Neuron (in vitro differentiated cells): Measurements from ENCODE around the gene RARS2.

Experiments used
- H2AFZ ChIP-seq: one replicate; pipeline ENCODE4 v1.6.1; 2013; ENCODE audit warnings: low read depth, mild to moderate bottlenecking, inconsistent platforms, low read length, moderate library complexity
- H3K27me3 ChIP-seq: one replicate; pipeline ENCODE4 v1.6.1; 2013; ENCODE audit warnings: low read length; ENCODE audit not compliant: insufficient read depth
- H3K36me3 ChIP-seq: one replicate; pipeline ENCODE4 v1.6.1; 2013; ENCODE audit warnings: low read length; ENCODE audit not compliant: insufficient read depth
- H3K4me1 ChIP-seq: one replicate; pipeline ENCODE4 v1.6.1; 2013; ENCODE audit warnings: low read length; ENCODE audit not compliant: insufficient read depth
- H3K4me3 ChIP-seq: 2 replicates; pipeline ENCODE4 v1.5.1; 2013; ENCODE audit warnings: mild to moderate bottlenecking, low read length, moderate library complexity
- H3K9me3 ChIP-seq: one replicate; pipeline ENCODE4 v1.6.1; 2013; ENCODE audit warnings: low read length

The RARS2 gene

DNA sequence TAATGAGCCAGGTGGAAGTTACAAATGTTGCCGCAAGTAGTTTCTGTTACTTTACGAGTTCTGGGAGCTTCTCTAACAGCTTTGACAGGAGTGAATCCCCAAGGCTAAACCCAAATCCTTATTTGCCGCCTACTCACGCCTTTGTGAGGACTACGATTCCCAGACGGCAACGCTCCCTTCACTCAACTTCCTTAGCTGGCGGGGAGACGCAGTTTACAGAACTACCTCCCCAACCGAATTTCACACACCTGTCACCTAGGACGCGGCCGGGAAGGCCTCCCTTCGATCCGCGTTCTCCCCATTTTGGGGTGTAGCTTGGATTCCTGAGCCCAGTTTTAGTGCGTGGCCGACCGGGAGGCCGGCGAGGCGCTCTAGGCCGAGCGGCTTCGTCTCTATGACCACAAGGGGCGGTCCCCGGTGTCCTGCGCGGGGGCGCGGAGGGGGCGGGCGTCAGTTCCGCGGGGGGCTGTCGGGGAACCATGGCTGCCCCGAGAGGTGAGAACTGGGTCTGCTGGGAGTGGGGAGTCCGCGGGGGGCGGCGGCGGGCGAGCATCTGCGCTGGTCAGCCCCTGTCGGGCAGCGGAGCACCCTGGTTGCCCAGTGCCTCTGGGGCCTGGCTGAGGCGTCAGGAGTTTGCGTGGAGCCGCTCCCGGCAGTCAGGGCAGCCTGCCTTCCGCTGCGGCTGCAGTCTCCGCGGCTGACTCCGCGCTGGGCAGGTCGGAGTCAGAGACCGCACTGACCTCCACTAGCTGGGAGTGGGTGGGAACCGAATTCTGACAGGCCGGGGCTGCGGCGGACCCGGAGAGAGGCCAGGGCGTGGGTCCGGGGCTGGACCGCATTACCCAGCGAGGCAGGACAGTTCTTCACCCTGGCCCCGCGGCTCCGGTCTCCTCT is 117.0 kb downstream of the RARS2 start, which contains the start of gene SLC35A1:
SLC35A1 (plus strand) TSS at position 450 of the 894 bp plus-strand sequence; CDS start at position 480, 30 bp downstream.
- H3K36me3 ChIP-seq = no peaks in the 10 kb centered on the region
- peak within 1 kb of the TSS; percentile 90 for H2AFZ ChIP-seq
- H3K4me1 ChIP-seq = peaks cover 9% of the 10 kb centered on the region
- no peaks in the 10 kb centered on the region for H3K27me3 ChIP-seq
- H3K4me3 ChIP-seq = peak within 1 kb of the TSS; percentile 95
- H3K9me3 ChIP-seq = no peaks in the 10 kb centered on the region

DNA sequence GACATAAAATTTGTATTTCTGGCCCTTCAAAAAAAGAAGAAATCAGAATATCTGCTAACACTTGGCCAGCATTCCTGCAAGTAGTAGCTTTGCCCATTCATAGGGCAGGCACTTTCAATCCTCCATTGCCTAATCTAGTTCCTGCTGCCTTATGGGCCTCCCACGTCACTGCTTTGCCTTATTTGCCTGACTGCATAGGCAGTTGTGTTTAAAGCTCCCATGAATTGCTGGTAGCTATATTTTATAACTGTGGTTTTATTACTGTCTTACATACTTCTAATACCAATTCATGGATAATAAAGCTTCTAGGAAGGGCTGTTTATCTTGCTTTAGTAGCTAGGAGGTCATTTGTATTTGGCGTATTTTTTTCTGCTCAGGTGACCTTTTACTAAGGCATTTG is 124.7 kb downstream of the RARS2 start:
- Histone ChIP-seq H3K36me3 (no peaks in the 10 kb centered on the region), H3K27me3 (no peaks in the 10 kb centered on the region), H3K4me1 (no peaks in the 10 kb centered on the region), H3K9me3 (no peaks in the 10 kb centered on the region), H3K4me3 (no peak overlapping the region), H2AFZ (no peak overlapping the region)
